ENCODE measurements around the gene DNAH14.
"Not testable (repeated sequence)": the region's sequence is repeated elsewhere in the genome, so short reads cannot be mapped to it uniquely, and the experiment has no call there.

DNA sequence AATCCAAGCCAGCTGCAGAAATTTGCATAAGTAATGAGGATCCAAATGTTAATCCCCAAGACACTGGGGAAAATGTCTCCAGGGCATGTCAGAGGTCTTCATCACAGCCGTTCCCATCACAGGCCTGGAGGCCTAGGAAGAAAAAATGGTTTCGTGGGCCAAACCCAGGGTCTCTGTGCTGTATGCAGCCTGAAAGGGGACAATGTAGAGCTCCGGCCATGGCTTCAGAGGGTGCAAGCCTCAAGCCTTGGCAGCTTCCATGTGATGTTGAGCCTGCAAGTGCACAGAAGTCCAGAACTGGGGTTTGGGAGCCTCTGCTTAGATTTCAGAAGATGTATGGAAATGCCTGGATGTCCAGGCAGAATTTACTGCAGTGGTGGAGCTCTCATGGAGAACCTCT, 247.9 kb downstream of the DNAH14 start:
- not testable (repeated sequence) for TF ChIP-seq KLF16, KLF1 (tag by site-specific recombination; IDR thresholded peaks at IDR 0.05)
